Measurements from ENCODE around the gene SSBP2. TPM values are rescaled to one million over a fixed set of nuclear protein-coding genes. Genes with fewer than 3 reads are reported as not detected.

The SSBP2 gene
- total and polyA plus RNA-seq, 2 of the 8 experiments (the other 6 are each of a cell fraction or from before 2014, with no cell fraction given) = 21.5 to 36.2 TPM

GRCh38 chr5:81782811-81783210 is 31.9 kb upstream of the SSBP2 start:
- H4K5ac ChIP-seq (ENCODE audit: insufficient read length, low read depth, low read length) = no peak overlapping the region
- no peak overlapping the region for H3K14ac ChIP-seq (ENCODE audit: insufficient read length)
- H4K8ac ChIP-seq (ENCODE audit: extremely low read depth, insufficient read depth, low read length) = no peak overlapping the region
- H2AK5ac ChIP-seq (ENCODE audit: low read depth, low read length) = no peak overlapping the region
- no peak overlapping the region for H3K18ac ChIP-seq (ENCODE audit: extremely low read depth, low read length)
- H3K27ac ChIP-seq (ENCODE audit: low read depth, low read length) = no peak overlapping the region
- H2BK20ac ChIP-seq (ENCODE audit: low read length) = no peak overlapping the region
- H3K4me1 ChIP-seq (replicated peaks in 1 of 4; ENCODE audit: control insufficient read depth in 3 of 4, insufficient read depth in 4 of 4, low read length in 3 of 4) = peaks cover 0 to 9% (median 6%) of the 10 kb centered on the region in 4 experiments; a peak in 4 of 7 replicates
- H2BK120ac ChIP-seq (replicated peaks; ENCODE audit: low read depth, low read length) = no peak overlapping the region
- ChIA-PET CTCF (ENCODE audit: partially characterized antibody) (interaction anchor here (0.6 kb wide), 1 partner anchor 1329 kb away, joined by 3 read pairs; no protein-coding TSS in a partner anchor), POLR2A (ENCODE audit: partially characterized antibody) (interaction anchor here (1.0 kb wide), 1 partner anchor 67 kb away, joined by 3 read pairs; no protein-coding TSS in a partner anchor)
- H3K9me3 ChIP-seq (ENCODE audit: insufficient read depth in 2 of 2, low read depth in 1 of 2, low read length in 1 of 2) = no peaks in the 10 kb centered on the region
- no peaks in the 10 kb centered on the region for H3K79me1 ChIP-seq (ENCODE audit: low read depth, low read length)
- no peak overlapping the region for H3K56ac ChIP-seq (replicated peaks; ENCODE audit: insufficient read length, low read depth, low read length)
- H3K4me2 ChIP-seq (ENCODE audit: insufficient read depth in 1 of 2, low read depth in 2 of 2, low read length in 2 of 2) = no peak overlapping the region
- no peaks in the 10 kb centered on the region; a peak in 1 of 7 replicates for H3K27me3 ChIP-seq (replicated peaks in 1 of 4; ENCODE audit: control insufficient read depth in 3 of 4, extremely low read depth in 1 of 4, insufficient read depth in 3 of 4, low read length in 3 of 4)
- no peak overlapping the region for H4K91ac ChIP-seq (replicated peaks; ENCODE audit: insufficient read length, low read length)
- no peaks in the 10 kb centered on the region for H4K20me1 ChIP-seq (replicated peaks in 1 of 2; ENCODE audit: control insufficient read depth in 1 of 2, insufficient read depth in 2 of 2, low read length in 2 of 2)
- H2BK5ac ChIP-seq (ENCODE audit: low read depth, low read length) = no peak overlapping the region
- no peaks in the 10 kb centered on the region for H3K79me2 ChIP-seq (ENCODE audit: control insufficient read depth in 1 of 2, insufficient read depth in 2 of 2, low read length in 2 of 2)
- H3K4me3 ChIP-seq (ENCODE audit: extremely low read depth in 1 of 4, insufficient read depth in 2 of 4, low read depth in 3 of 4, low read length in 4 of 4) = no peak overlapping the region
- no peak for DNase-seq (ENCODE audit: low read depth in 1 of 2, low spot score in 2 of 2)
- no peak overlapping the region for H2BK12ac ChIP-seq (ENCODE audit: low read depth, low read length)
- H3K23ac ChIP-seq (ENCODE audit: insufficient read length) = no peak overlapping the region
- no peak overlapping the region for H3K9ac ChIP-seq (replicated peaks in 1 of 4; ENCODE audit: extremely low read depth in 1 of 4, low read depth in 3 of 4, low read length in 3 of 4)
- no peaks in the 10 kb centered on the region for H3K36me3 ChIP-seq (ENCODE audit: control insufficient read depth in 2 of 4, insufficient read depth in 4 of 4, low read length in 3 of 4)
- no peak overlapping the region for H2BK15ac ChIP-seq (ENCODE audit: low read length)
- no peak overlapping the region for H2AFZ ChIP-seq (ENCODE audit: low read length)
- no peak overlapping the region for H3K4ac ChIP-seq (replicated peaks; ENCODE audit: insufficient read length, low read depth, low read length)
- FAIRE-seq = no peak
- 93% methylated on average over 3 of the region's 3 CpGs; no CpG with 5 or more reads in 1 of the 2 experiments for WGBS, 2 experiments (ENCODE audit: extremely low coverage in 1 of 2, insufficient coverage in 1 of 2, insufficient read length in 1 of 2, insufficient replicate concordance in 2 of 2, low coverage in 1 of 2, low lambda C conversion rate in 2 of 2, missing lambda C conversion rate in 1 of 2)
- no peaks in the 10 kb centered on the region for H3K23me2 ChIP-seq (ENCODE audit: low read depth, low read length)
- no peak for TF ChIP-seq SIN3A (conservative IDR thresholded peaks at IDR 0.05 in 1 of 2, IDR thresholded peaks at IDR 0.05 in 1 of 2; ENCODE audit: low read depth in 1 of 2, low read length in 2 of 2)
- no peak for TF ChIP-seq SIX5 (IDR thresholded peaks at IDR 0.05; ENCODE audit: low read depth, low read length)
- no peak for TF ChIP-seq SRF (IDR thresholded peaks at IDR 0.05; ENCODE audit: low read depth, low read length)
- TF ChIP-seq, protein P1, sequence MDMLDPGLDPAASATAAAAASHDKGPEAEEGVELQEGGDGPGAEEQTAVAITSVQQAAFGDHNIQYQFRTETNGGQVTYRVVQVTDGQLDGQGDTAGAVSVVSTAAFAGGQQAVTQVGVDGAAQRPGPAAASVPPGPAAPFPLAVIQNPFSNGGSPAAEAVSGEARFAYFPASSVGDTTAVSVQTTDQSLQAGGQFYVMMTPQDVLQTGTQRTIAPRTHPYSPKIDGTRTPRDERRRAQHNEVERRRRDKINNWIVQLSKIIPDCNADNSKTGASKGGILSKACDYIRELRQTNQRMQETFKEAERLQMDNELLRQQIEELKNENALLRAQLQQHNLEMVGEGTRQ (IDR thresholded peaks at IDR 0.05; ENCODE audit: low read length) = no peak
- TF ChIP-seq TAF1 (IDR thresholded peaks at IDR 0.05; ENCODE audit: low read depth, low read length) = no peak
- TF ChIP-seq TEAD4 (IDR thresholded peaks at IDR 0.05; ENCODE audit: low read depth, low read length) = no peak
- no peak for TF ChIP-seq JUN (IDR thresholded peaks at IDR 0.05; ENCODE audit: low read depth, low read length)
- TF ChIP-seq FOSL1 (IDR thresholded peaks at IDR 0.05; ENCODE audit: insufficient read depth, low read depth, low read length) = no peak
- no peak for TF ChIP-seq SAP30 (IDR thresholded peaks at IDR 0.05; ENCODE audit: insufficient read depth, insufficient replicate concordance, low read length)
- TF ChIP-seq CEBPB (IDR thresholded peaks at IDR 0.05; ENCODE audit: low read depth, low read length) = no peak
- TF ChIP-seq HDAC6 (IDR thresholded peaks at IDR 0.05; ENCODE audit: low read depth, low read length) = no peak
- TF ChIP-seq CBX5 (IDR thresholded peaks at IDR 0.05; ENCODE audit: low read depth, low read length) = no peak
- no peak for TF ChIP-seq BACH1 (IDR thresholded peaks at IDR 0.05; ENCODE audit: low read length)
- no peak for TF ChIP-seq YY1 (IDR thresholded peaks at IDR 0.05; ENCODE audit: low read depth, low read length)
